Tibial artery (tissue), 4 donors: ENCODE measurements around the gene IRX6.

Experiments used
- DNase-seq, 2 donors: peaks; one replicate each; pipeline ENCODE4 v3.0.0-alpha.2; 2019
- H3K27ac ChIP-seq, 2 donors: fragments of 200-600 bp; sonication (generic) in 1 of 2; 1 replicate in 1 of 2; 2 replicates in 1 of 2; pipeline ENCODE4 v1.5.1; 2018 to 2019; ENCODE audit warnings: mild to moderate bottlenecking in 1 of 2
- H3K27me3 ChIP-seq, 2 donors: fragments of 200-600 bp; sonication (generic) in 1 of 2; one replicate each; pipeline versions ENCODE4 v1.5.1 to v1.6.0; 2016 to 2019
- H3K36me3 ChIP-seq, 3 donors: fragments of 200-600 bp; sonication (generic) in 2 of 3; one replicate each; pipeline ENCODE4 v1.5.1; 2016 to 2019; ENCODE audit warnings: mild to moderate bottlenecking in 2 of 3
- H3K4me1 ChIP-seq, 4 donors: fragments of 200-600 bp; sonication (generic) in 2 of 4; 1 replicate in 3 of 4; 2 replicates in 1 of 4; pipeline ENCODE4 v1.5.1; 2016 to 2019
- H3K4me3 ChIP-seq, 2 donors: fragments of 200-600 bp; sonication (generic) in 1 of 2; 1 replicate in 1 of 2; 2 replicates in 1 of 2; pipeline ENCODE4 v1.5.1; 2018 to 2019; ENCODE audit warnings: mild to moderate bottlenecking in 2 of 2
- H3K9me3 ChIP-seq, 3 donors: fragments of 200-600 bp; sonication (generic) in 1 of 3; one replicate each; pipeline ENCODE4 v1.5.1; 2016 to 2019
- intact Hi-C: fragments of 100-400 bp; cut with DNase I; formaldehyde crosslinking; loops from one replicate; pipeline ENCODE4 v1.15.0; 2023; ENCODE audit warnings: low total_unique reads
- TF ChIP-seq, protein P1 (sequence below), 2 experiments: fragments of 200-600 bp in 1 of 2; fragments of 450-650 bp in 1 of 2; IDR thresholded peaks; one replicate each; pipeline ENCODE4 v1.5.1; 2017 to 2019; ENCODE audit warnings: antibody characterized with exemption in 2 of 2, mild to moderate bottlenecking in 1 of 2, moderate library complexity in 1 of 2

Gene IRX6

DNA sequence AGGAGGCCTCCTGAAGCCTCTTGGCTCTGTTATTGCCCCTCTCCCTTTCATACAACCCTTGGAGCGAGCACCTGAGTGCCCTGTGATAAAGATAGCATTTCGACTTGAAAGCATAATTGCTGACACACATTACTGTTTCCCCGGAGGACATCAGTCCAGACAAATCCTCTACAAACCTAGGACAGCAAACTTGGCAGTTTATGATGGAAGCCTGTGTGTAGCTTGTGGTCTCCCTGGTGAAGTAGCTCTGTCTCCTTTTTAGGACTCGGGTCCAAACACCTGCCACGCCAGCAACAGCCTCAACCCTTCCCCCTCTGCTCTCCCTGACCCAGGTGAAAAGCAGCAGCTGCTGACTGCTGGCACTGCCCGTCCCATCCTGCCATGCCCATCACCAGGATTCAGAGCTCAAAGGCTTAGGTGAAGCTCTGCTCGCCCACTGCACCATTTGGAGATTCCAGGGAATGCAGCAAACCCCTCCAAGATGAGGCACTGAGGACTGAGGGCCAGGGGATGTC lies 55.9 kb downstream of the IRX6 start:
- Histone ChIP-seq H3K27me3 (no peaks in the 10 kb centered on the region), H3K4me1 (no peaks in the 10 kb centered on the region), H3K27ac (no peak overlapping the region), H3K4me3 (no peak overlapping the region), H3K9me3 (no peaks in the 10 kb centered on the region), H3K36me3 (no peaks in the 10 kb centered on the region)
- TF ChIP-seq, protein P1, sequence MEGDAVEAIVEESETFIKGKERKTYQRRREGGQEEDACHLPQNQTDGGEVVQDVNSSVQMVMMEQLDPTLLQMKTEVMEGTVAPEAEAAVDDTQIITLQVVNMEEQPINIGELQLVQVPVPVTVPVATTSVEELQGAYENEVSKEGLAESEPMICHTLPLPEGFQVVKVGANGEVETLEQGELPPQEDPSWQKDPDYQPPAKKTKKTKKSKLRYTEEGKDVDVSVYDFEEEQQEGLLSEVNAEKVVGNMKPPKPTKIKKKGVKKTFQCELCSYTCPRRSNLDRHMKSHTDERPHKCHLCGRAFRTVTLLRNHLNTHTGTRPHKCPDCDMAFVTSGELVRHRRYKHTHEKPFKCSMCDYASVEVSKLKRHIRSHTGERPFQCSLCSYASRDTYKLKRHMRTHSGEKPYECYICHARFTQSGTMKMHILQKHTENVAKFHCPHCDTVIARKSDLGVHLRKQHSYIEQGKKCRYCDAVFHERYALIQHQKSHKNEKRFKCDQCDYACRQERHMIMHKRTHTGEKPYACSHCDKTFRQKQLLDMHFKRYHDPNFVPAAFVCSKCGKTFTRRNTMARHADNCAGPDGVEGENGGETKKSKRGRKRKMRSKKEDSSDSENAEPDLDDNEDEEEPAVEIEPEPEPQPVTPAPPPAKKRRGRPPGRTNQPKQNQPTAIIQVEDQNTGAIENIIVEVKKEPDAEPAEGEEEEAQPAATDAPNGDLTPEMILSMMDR (IDR thresholded peaks at IDR 0.05) = no peak
- intact Hi-C loops = loop anchor here (10.0 kb wide), 2 partner anchors 745 to 765 kb away; no protein-coding TSS in a partner anchor
- no peak for DNase-seq
